HG02870 (cell line): ENCODE data around the gene ATXN3.
A peak's percentile ranks its signal among the peaks of the same experiment; 100 is the strongest.
"Not testable (repeated sequence)": the region's sequence is repeated elsewhere in the genome, so short reads cannot be mapped to it uniquely, and the experiment has no call there.

Source experiments
- ATAC-seq: cut with Tn5 transposase; IDR thresholded peaks from one replicate; pipeline ENCODE4 v1.9.1; 2021; ENCODE audit warnings: mild to moderate bottlenecking, moderate library complexity; ENCODE audit not compliant: unreplicated experiment

ATXN3 gene

DNA sequence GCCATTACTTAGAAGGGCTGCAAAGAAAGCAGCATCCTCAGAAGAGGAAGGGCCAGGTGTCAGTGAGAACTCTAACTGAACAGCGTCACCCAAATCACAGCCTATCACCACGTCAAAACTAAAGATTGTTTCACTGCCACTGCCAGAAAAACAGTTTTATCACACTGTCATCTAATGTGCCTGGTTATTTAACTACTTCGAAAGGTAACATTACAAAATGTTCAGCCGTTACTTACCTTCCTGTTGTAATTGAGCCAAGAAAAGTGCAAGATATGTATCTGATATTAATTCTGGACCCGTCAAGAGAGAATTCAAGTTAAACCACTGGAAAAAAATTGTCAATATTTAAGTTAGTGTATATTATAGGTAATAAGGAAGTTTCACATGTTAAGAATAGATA lies 17.9 kb downstream of the ATXN3 start:
- ATAC-seq = no peak

DNA sequence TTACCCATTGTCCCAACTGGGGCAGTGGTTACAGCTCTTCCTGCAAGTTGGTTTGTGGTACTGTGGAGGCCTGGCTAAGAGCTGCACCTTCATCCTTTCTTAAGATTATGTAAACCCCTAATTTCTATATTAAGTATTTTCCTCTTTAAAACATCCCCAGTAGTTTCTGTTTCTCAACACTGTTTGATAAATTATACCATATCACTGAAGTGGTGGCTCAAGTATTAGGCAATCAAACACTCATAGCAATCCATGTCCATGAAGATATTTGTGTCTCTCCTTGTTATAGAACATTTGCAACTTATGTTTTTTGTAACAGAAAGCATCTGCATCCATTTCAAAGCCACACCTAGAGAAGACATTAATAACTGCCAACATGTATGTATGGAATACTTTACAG lies 31.8 kb downstream of the ATXN3 start:
- ATAC-seq = no peak

DNA sequence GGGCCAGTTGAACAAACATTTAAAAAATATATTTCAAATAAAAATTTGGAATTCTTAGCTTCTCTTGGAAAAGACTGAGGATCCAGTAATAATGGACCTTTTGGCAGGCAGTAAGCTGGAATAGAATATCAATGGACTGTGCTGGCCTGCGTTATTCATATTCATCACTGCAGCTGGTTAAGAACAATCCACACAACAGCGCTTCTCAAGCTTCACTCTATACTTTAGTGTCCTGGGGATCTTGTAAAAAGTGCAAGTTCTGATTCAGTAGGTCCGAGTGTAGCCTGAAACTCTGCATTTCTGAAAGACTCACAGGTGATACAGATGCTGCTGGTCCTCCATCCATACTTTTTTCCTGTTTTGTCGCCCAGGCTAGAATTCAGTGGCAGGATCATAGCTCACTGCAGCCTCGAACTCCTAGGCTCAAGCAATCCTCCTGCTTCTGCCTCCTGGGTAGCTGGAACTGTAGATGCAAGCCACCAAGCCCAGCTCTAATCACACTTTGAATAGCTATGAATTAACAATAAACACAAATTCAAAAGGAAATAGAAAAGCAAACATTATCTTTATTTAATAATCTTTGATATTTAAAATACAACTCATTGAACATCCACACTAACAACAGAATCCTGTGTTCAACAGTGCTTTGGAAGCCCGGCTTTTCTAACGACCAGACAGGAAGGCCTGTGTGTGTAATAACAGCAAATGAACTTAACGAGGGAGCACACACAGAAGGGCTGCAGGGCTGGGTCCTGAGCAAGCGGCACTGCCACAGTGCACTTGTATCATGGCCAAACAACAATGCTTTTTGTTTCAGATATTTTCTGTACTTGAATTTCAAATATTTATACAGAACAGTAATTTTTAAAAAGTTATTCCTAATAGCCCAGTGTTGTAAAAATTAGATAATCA lies 48.1 kb downstream of the ATXN3 start:
- no peak for ATAC-seq

DNA sequence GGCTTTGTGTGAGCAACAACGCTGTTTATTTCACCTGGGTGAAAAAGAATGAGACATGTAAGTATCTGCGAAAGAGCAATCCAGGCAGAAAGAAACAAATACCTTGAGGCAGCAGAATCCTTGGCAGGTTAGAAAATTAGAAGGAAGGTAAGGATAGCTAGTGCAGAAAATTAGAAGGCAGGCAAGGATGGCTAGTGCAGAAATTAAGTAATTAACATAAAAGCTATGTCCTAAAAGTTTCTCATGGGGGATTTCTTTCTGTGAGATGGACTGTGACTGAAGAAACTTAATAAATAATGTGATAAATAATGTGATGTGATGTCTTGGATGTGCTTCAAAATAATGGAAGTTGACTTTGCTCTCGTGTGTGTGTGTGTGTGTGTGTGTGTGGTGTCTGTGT lies 56.6 kb downstream of the ATXN3 start:
- ATAC-seq = no peak

DNA sequence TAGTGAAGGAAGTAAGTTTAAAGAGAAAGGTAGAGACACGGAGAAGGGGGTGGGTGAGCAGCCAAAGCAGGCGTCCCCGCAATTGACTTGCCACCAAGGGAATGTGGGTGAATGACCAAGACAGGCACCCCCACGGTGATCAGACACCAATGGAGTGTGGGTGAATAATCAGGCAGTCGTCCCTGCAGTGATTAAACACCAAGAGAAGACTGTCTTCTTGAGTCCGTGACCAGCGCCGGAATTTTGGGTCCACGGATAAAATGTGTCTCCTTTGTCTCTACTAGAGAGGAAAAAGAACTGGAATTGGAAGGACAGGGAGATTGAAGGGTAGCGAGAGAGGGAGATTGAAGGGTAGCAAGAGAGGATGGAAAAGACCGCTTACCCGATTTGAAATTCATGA lies 57.2 kb downstream of the ATXN3 start:
- not testable (repeated sequence) for ATAC-seq

DNA sequence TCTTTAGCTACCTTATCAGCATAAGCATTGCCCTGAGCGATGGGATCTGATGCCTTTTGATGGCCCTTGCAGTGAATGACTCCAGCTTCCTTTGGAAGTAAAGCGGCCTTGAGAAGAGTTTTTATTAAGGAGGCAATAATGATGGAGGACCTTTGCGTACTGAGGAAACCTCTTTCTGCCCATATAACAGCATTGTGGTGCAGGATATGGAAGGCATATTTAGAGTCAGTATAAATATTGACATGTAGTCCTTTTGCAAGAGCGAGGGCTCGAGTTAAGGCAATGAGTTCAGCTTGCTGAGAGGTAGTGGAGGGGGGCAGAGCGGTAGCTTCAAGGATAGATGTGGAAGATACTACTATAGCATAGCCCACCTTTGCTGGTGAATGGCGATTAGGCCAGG lies 60.5 kb downstream of the ATXN3 start:
- not testable (repeated sequence) for ATAC-seq

DNA sequence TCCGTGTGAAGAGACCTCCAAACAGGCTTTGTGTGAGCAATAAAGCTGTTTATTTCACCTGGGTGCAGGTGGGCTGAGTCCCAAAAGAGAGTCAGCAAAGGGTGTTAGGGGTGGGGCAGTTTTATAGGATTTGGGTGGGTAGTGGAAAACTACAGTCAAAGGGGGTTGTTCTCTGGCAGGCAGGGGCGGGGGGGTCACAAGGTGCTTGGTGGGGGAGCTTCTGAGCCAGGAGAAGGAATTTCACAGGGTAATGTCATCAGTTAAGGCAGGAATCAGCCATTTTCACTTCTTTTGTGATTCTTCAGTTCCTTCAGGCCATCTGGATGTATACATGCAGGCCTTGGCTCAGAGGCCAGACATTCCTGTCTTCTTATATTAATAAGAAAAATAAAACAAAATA lies 64.6 kb downstream of the ATXN3 start:
- not testable (repeated sequence) for ATAC-seq

DNA sequence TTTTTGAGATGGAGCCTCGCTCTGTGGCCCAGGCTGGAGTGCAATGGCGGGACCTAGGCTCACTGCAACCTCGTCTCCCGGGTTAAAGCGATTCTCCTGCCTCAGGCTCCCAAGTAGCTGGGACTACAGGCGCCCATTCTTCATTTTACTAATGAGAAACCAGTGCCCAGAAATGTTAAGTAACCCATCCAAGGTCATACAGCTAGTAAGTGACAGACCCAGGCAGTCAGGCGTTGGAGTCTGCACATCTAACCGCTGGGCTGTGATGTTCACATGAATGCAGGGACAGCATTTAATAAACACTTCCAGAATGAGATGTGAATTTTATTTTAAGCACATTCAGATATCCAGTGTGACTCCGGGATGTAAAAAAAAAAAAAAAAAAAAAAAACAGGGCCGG lies 65.2 kb downstream of the ATXN3 start:
- no peak for ATAC-seq

DNA sequence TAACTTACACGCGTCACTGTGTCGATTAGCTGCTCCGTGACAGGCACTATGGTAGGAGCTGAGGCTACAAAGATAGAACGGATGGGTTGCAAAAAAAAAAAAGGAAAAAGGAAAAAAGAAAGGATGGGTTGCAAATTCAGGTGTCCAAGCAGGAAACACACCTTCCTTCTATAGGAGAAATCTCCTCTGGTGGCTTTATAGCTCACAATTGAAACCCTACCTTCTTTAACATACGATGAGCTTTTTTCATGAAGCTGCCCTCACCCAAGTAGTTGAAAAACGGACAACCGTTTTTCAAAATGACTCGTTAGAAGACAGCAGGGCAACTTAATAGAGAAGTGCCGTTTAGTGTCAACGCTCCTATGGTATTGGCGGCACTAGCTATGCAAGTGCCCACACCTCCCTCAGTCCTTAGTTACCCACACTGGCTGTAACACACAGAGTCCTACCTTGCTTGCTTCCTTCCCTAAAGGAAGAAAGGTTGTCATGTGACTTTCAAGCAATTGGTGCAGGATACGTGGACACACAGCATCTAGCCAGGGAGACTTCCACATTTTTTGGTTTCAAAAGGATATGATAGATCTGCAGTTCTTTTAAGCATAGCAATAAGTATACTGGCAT lies 65.8 kb downstream of the ATXN3 start:
- no peak for ATAC-seq

DNA sequence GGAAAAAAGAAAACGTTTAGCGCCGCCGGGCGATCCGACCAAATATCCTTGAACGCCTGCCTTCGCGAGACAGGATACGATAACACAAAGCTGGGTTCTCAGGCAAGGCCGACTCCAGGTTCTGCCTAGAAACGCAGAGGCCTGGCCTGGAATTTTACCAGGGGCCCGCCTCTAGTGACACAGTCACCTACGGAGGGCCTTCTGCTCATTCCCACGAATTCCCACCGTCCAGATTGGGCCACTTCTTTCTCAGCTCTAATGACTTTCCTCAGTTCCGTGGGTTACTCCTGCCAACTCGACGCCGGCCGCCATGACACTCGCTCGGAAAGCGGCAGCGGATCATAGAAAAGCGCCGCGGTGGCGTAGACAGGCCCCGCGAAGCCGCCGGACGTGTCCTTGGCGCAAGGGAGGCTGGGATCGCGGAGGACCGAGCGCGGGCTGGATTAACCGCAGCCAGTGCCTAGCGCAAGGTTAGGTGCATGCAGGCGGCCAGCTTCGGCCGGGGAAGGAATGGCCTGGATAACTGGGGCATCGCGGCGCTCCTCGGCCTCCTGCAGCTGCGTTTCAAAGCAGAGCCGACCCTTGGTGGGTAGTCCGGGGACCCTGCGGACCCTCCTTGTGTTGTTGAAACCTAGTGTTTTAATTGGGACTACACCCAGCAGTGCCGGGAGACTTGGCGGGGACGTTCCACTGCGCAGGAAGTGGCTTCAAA lies 66.5 kb downstream of the ATXN3 start, which contains the start of gene TRIP11:
Gene TRIP11, minus strand, starts transcription at position 341 of the 712 bp plus-strand sequence. CDS start 374 bp downstream, outside the sequence.
- ATAC-seq = peak; percentile 92

DNA sequence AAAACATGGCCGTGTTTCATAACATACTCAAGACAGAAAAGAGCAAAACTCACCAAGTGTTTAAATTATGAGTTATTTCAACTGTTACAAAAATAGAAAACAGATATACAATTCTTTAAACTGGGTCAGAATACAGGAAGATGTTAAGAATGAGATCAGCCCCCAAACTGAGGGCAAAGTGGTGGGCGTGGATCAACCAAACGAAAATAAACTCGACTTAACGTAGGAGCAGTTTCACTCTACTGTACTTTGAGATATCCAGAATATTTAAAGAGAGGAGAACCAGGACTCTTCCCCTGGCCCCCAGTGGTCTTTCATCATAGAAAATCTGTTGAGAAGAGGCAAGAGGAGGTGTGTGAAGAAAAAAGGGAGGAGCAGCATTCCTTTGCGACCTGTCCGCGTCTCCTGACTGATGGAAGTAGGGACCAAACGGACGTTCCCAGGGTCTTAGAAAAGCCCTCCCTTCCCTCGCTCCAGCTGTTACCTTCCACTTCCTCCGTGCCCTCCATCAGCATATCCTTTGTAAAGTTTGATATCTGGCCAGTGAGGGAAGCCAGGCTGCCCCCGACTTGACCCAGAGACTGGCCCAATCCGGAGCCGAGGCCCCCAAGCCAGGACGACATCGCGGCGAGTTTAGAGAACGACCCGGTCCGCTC lies 67.2 kb downstream of the ATXN3 start:
- peak; percentile 11 for ATAC-seq

DNA sequence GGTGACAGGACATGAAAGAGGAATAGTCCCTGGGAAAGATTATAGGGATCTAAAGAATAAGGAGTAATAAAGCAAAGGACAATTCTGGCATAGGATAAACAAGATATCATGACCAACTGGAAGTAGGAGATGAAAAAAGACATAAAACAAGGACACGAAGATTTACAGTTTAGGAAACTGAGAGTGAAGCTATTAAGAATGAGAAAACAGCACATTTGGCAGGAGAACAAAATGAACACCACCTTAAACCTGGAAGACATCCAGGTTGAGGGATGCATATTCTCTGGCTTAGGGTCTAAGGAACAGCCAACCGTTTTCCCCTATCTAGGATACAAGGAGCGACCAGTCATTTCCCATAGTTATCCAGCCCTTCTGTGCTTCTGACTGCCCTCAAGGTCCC lies 68.4 kb downstream of the ATXN3 start:
- no peak for ATAC-seq

DNA sequence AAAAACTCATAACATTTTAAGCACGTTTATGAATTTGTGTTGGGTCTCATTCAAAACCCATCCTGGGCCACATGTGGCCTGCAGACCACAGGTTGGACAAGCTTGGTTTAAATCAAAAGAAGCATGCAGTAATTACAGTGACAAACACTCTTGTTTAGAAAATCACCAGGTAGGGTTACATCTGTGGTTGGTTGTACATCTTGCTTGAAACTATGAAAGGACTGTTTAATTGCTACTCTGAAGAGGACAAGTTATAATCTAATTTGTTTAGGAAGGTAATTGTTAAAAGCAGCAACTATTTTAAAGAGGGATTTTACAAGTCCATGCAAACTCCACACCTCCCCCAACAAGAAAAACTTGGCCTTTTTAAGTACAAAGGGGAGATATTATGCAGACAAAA lies 70.5 kb downstream of the ATXN3 start:
- no peak for ATAC-seq

DNA sequence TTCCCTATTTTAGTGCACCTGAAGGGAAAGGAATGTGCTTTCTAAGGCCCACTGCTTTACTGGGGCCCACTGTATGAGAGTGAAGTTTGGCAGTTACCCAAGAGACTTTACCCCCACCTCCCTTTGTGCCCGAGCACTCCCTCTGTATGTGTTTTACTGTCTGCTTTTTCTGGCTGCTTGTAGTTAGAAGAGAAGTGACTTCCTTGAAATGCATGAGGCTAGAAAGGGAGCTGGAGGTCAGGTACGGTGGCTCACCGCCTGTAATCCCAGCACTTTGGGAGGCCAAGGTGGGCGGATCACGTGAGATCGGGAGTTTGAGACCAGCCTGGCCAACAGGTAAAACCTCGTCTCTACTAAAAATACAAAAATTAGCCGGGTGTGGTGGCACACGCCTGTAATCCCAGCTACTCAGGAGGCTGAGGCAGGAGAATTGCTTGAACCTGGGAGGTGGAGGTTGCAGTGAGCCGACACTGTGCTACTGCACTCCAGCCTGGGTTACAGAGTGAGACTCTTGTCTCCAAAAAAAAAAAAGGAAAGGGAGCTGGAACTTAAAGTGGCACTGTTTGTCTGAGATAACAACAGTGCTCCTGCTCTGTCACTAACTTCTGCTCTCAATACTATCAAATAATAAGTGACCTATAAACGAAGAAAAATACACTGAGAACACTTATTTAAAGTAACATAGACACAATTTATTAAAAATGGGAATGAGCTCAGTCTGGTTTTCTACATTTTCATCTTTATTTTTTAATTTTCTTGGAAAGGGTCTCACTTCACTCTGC lies 72.3 kb downstream of the ATXN3 start:
- no peak for ATAC-seq

DNA sequence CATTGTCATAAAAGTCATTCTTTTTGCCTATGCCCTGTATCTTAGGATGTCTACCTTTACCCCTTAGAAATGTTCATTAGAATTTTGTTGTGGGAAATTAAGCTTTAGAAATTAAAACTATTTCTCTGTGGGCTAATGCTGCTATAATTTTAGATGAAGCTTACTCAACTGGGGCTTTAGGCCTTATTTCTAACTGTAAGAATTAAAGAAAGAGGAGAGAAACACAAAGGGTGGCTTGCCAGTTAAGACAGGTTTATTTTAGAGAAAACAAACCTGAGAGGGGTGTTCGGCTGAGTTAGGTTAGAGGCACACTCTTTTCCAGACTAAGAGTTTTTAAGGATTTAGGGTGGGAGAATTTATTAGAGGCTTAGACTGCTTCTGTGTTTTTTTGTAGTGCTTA lies 72.9 kb downstream of the ATXN3 start:
- ATAC-seq = no peak

DNA sequence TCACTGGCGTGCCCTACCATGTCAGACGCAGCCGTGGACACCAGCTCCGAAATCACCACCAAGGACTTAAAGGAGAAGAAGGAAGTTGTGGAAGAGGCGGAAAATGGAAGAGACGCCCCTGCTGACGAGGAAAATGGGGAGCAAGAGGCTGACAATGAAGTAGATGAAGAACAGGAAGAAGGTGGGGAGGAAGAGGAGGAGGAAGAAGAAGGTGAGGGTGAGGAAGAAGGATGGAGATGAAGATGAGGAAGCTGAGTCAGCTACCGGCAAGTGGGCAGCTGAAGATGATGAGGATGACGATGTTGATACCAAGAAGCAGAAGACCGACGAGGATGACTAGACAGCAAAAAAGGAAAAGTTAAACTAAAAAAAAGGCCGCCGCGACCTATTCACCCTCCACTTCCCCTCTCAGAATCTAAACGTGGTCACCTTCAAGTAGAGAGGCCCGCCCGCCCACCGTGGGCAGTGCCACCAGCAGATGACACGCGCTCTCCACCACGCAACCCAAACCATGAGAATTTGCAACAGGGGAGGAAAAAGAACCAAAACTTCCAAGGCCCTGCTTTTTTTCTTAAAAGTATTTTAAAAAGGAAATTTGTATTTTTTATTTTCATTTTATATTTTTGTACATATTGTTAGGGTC lies 79.7 kb downstream of the ATXN3 start:
- no peak for ATAC-seq

DNA sequence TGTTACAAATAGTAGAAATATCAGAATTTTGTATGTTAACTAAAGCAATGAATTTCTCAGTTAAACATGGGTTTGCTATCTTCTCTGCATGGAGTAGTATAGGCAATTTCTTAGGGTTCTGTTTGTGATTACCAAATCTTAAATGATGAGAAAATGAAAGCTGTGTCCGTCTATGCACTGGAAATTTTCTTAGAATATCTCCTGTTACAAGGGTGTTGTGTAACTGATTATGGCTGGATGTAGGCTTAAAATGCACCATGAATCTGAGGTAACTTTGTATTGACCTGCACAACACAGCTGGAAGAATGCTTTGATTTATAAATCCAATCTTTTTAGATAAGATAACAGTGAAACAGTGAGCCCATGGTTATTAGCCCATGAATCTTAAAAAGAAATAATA lies 84.3 kb downstream of the ATXN3 start:
- ATAC-seq = no peak

DNA sequence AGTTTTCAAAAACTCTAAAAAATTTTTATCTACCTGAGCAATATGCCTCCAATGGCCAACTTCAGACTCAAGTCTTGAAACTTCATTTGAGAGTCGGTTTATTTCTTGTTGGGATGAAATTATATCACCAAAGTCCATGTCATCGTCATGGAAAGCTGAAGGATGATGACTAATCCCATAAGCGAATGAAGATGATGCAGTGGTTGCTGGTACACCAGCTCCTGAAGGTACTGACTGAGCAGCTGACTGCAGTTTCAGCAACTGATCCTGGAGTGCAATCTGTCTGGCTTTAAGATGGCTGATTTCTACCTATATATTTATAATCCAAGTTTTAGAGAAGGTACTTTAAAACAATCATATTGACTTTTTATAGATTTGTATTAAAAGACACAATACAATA lies 84.9 kb downstream of the ATXN3 start:
- no peak for ATAC-seq

DNA sequence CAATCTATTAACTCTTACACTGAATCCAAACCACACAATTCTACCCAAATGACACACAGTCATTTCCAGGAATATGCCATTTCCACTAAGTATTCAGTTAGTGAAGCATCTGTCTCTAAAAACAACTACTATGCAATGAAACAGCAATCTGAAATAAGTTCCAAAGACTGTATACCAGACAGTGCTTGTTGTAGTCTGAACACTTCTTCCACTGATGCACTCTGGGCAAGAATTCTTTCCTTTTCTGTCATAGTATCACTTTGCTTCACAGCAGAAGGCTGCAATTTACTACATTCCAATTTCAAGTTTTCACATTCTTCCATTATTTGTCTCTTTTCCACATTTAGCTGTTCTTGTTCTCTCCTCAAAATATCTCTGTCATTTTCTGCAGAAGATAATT lies 92.3 kb downstream of the ATXN3 start:
- no peak for ATAC-seq
